SKM-1 (cell line): ENCODE data around the gene NR2C2AP.

ENCODE experiments used
- DNase-seq: peaks from one replicate; lab custom pipeline; 2025; ENCODE audit not compliant: unreplicated experiment; lab: John Stamatoyannopoulos, UW

The NR2C2AP gene

DNA sequence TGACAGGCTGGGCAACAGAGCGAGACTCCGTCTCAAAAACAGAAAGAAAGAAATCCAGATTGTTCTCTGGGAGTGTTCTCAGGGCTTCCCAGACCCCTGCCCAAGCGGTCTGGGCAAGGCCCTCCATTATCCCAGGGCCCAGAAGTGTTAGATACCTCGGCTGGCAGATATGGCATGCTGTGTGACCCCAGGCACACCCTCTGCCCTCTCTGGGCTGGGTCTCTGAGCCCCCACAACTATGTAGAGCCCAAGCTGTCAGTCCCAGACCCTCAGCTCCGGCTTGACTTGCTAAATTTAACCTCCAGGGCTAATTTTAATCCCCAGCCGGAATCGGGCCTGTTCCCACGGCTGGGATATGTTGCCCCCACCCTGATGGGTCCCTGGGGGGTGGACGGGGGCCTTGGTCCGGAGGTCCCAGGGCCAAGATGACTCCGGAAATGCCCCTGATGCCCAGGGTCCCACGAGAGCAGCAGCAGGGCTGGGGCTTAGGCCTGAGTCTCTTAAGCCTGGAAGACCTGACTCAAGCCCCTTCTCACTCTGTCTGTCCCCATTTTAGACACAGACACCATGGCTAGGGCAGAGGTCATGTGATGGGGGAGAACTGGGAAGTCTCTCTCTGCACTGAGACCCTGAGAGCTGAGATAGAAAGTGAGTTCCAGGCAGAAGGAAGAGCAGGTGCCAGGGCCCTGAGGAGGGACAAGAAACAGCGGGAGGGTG, 50.4 kb downstream of the NR2C2AP start:
- DNase-seq = no peak

DNA sequence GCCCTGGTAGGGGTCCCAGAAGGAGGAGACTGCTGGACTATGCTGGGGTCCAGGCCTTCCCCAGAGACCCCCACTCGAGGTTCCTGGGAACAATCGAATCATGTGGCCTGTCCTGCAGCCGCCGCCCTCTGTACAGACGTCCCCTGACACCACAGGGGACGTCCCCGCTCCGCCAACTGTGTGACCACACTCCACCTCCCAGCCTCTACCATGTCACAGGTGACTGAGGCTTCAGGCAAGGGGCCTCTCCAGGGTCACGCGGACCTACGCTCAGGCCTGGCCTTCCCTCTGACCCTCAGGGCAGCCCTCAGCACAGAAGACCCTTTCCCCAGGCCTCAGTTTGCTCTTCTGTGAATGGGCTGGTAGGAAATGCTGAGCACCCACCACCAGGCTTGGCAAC, 51.8 kb downstream of the NR2C2AP start:
- no peak for DNase-seq
